GM19239 (cell line): Measurements from ENCODE around the gene SKIL.
A peak's percentile ranks its signal among the peaks of the same experiment; 100 is the strongest.
"Not testable (repeated sequence)": the region's sequence is repeated elsewhere in the genome, so short reads cannot be mapped to it uniquely, and the experiment has no call there.

ENCODE experiments used
- DNase-seq: peaks from one replicate; pipeline ENCODE4 v3.0.0; 2011; ENCODE audit warnings: low spot score; ENCODE audit not compliant: insufficient read length
- FAIRE-seq: peaks from 2 replicates; lab custom pipeline; 2011; peaks lifted over from hg19 to GRCh38; lab: Jason Lieb, UNC

The SKIL gene, protein sequence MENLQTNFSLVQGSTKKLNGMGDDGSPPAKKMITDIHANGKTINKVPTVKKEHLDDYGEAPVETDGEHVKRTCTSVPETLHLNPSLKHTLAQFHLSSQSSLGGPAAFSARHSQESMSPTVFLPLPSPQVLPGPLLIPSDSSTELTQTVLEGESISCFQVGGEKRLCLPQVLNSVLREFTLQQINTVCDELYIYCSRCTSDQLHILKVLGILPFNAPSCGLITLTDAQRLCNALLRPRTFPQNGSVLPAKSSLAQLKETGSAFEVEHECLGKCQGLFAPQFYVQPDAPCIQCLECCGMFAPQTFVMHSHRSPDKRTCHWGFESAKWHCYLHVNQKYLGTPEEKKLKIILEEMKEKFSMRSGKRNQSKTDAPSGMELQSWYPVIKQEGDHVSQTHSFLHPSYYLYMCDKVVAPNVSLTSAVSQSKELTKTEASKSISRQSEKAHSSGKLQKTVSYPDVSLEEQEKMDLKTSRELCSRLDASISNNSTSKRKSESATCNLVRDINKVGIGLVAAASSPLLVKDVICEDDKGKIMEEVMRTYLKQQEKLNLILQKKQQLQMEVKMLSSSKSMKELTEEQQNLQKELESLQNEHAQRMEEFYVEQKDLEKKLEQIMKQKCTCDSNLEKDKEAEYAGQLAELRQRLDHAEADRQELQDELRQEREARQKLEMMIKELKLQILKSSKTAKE

DNA sequence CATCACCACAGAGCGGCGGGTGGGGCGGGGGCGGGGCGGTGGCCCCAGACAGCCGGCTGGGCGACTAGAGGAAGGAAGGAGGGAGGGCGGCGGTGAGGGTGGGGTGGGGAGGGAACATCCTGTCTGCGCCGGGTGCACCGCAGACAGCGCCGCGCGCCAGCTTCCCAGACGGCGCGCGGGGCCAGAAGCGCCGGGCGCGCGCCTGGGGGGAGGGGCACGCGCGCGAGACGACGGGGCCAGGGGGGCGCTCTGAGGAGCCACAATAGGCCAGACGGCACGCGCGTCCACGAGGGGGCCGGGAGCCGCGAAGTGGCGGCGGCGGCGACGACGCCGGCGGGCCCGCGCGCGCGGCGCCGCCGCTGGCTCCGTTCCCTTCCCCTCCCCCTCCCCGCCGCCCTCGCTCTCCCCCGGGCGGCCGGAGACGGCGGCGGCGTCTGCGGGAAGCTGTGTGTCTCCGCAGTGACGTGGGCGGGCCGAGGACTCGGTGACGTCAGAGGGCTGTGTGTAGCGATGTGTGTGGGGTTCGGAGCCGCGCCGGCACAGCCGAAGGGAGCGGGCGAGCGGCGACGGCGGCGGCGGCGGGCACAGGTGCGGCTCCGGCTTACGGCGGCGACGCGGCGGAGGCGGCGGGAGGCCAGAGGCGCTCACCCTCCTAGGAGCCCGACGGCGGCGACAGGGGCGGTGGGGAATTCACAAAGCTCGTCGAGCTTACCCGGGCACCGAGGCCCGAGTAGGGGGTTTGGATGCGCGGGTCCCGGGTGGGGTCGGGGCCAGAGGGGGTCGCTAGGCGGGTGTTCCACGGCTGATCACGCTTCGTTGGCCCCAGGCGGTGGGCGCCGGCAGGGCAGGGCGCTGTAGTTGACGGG, at the start of gene SKIL:
Gene SKIL (plus strand): TSS at position 540 of the 866 bp plus-strand sequence. CDS start 2,617 bp downstream, outside the sequence.
- no peak for FAIRE-seq

DNA sequence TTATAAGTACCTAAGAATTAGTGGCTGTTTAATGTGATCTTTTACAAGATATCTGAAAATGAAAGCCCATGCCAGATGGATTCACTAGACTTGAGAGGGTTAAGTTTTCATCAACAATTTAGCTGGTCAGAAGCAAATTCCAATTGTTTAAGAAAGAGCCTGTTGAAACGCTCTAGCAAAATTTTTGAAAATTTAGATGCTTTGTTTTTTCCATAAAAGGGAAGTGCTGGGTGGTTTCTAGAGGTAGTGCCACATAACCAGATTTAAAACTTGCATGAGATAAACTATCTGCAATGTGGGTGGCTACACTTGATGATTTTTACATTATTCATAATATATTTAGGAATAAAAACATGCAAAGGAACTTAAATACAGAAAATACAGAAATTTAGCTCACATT, 48.5 kb upstream of the SKIL start:
- FAIRE-seq = no peak
- DNase-seq = no peak

More for the DNA sequence above, at the start of gene SKIL:
- DNase-seq = peak; percentile 67

DNA sequence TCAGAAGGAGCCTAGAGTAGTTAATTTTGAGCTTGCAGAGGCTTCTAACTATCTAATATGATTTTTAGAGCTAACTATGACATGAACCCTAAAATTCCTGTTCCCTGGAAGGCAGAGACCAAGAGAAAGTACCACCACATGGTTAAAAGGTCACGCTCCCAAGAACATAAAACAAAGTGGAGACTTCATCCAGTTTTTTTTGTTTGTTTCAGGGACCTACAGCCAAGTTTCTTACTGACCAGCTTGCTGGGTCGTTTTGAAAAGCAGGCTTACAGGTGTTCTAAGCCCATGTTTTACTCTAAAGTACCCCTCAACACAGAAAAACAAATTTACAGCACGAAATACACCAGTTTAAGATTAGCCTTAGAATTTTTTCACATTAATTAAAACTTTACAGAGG, 39.6 kb upstream of the SKIL start:
- FAIRE-seq = no peak

DNA sequence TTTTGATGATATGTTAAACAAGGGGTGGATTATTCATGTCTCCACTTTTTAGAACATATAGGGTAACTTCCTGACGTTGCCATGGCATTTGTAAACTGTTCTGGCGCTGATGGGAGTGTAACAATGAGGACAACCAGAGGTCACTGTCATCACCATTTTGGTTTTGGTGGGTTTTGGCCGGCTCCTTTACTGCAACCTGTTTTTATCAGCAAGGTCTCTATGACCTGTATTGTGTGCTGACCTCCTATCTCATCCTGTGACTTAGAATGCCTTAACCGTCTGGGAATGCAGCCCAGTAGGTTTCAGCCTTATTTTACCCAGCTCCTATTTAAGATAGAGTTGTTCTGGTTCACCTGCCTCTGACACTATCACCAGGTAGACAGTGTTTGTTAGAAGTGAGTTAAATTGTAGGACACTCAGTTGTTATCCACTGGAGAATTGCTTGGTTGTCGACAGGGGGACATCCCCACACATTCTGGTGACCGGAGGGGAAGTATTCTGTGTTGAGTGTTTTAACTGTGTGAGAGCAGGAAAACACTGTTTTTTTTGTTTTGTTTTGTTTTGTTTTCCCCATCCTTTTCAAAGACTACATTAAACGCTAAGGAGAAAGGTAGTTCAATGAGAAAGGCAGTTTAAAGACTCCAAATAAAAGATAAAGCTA, 36.9 kb upstream of the SKIL start:
- DNase-seq = no peak
- FAIRE-seq = no peak

More for the DNA sequence above, 39.6 kb upstream of the SKIL start:
- no peak for DNase-seq

DNA sequence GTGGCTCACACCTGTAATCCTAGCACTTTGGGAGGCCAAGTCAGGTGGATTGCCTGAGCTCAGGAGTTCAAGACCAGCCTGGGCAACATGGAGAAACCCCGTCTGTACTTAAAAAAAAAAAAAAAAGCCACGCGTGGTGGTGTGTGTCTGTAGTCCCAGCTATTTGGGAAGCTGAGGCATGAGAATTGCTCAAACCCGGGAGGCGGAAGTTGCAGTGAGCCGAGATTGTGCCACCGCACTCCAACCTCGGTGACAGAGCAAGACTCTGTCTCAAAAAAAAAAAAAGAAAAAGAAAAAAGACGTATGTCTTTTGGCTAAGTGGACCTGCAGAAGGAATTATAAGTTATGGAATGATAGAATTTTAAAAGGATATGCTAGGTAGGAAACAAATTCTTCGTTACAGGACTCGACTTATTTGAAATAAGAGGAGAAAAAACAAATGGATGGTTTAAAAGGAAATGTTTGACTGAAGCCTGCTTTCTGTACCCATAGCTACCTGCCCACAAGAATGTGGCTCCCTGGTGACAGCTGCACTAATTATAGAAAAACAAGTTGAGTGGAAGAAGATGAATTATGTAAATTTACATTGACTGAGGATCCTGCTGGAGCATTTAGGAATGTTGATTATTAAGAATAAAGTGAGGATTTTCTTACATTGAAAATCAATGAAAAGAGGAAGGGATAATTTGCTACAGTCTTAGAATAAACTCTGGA, 36.0 kb upstream of the SKIL start:
- DNase-seq = no peak

DNA sequence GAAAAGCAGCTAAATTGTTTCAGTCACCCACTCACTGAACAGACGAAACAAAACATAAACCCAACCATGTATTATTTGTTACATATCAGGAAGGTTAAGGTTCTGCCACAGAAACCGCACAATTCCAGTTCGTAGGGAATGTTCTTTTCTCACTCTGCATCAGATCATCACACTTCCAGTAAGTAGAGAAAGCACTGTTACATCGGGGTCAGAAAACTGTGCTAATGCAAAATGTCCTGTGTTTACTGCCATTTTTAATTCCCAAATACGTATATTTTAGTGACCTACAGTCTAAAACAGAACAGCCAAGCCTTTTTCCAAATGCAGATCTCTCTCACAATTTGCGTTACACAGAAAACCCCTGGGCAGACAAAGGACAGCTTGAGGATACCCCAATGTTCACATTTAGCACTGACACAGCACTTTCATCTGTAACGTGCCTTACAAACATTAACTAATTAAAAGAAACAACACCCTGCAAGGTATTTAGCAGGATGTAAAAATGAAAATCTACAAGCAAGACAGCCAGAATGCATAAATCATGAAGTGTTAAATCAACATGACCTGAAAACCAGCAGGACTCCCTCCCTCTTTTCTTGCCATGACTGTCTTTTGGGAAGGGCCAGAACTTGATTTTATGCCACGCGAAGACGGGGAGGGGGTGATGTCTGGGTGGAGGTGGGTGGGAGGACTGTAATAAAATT, 34.8 kb upstream of the SKIL start:
- FAIRE-seq (no peak), DNase-seq (no peak)

More for the DNA sequence above, 36.0 kb upstream of the SKIL start:
- FAIRE-seq = no peak

DNA sequence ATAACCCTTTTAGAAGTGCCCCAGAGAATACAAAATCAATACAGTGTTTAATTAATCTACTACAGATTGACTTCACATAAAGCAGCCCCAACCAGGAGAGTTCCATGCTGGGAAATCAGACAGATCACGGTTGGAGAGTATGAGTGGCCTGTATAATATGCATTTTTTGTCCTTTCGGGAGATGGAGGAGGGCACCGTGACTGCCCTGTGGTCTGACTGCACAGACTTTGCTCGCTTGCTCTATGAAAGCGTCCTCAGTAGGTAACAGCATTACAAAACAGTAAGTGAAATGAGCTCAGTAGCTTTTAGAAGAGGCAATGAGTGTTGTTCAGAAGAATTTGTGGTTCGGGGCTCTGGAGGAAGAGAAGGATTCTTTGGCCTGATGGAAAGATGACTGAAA, 34.2 kb upstream of the SKIL start:
- no peak for FAIRE-seq
- DNase-seq = no peak

DNA sequence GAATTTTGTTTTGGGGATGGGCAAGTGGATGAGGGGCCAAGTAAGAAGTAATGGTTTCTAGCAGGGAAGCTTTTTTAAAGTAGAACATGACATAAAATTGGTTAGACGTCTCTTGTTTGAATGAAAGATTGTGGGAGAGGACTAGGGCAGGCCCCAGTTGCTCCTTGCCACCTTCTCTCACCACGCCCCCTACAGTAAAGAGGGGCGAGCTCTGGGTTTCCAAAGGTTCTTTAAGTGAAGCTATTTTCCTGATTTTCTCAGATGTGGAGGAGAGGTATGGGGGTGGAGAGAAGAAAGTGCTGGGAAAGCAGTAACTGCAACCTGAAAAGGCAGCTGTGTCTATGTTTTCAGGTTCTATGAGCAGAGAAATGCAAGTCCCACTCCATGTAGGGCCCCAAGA, 32.6 kb upstream of the SKIL start:
- FAIRE-seq = no peak
- DNase-seq = no peak

DNA sequence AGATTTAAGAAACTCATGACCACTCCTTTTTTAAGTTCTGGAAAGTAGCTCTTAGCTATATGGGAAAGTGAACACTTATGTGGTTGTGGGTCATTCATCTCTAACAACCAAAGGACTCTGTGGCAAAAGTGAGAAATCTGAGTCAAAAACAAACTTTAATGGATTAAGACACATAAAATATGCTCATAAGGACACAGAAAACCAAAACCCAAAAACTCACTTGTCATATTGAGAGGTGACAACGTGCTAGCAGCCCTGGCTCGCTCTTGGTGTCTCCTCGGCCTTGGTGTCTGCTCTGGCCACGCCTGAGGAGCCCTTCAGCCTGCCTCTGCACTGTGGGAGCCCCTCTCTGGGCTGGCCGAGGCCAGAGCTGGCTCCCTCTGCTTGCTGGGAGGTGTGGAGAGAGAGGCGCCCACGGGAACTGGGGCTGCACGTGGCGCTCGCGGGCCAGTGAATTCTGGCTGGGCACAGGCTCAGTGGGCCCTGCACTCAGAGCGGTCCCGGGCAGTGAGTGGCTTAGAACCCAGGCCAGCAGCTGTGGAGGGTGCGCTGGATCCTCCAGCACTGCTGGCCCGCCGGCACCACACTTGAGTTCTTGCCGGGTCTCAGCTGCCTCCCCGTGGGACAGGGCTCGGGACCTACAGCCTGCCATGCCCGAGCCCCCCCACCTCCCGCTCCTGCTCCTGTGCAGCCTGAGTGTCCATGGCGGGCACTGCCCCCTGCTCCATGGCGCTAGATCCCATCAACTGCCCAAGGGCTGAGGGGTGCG, 30.3 kb upstream of the SKIL start:
- FAIRE-seq = no peak
- DNase-seq = no peak

DNA sequence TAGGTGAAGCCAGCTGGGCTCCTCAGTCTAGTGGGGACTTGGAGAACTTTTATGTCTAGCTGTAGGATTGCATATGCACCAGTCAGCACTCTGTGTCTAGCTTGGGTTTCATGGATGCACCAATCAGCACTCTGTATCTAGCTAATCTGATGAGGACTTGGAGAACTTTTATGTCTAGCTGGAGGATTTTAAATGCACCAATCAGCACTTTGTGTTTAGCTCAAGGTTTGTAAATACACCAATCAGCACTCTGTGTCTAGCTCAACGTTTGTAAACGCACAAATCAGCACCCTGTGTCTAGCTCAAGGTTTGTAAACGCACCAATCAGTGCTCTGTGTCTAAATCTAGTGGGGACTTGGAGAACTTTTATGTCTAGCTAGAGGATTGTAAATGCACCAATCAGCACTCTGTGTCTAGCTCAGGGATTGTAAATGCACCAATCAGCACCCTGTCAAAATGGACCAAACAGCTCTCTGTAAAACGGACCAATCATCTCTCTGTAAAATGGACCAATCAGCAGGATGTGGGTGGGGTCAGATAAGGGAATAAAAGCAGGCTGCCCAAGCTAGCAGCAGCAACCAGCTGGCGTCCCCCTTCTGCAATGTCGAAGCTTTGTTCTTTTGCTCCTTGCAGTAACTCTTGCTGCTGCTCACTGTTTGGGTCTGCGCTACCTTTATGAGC, 29.5 kb upstream of the SKIL start:
- DNase-seq, FAIRE-seq: not testable (repeated sequence)

DNA sequence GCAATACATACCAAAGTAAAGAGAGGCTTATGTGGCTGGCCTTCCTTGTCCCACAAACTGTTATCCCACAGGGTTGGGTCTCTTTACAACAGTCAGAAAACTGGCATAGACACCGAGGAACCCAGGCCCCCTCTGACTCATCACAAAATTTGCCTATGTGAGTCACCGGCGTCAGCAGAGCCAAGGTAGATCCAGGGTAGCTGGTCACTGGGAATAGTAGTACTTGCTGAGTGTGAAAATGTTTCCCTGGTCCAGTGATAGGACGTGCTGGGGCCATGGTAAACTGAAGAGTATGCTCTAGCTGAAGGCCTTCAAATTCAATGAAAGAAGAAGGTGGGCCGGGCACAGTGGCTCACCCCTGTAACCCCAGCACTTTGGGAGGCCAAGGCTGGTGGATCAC, 27.1 kb upstream of the SKIL start:
- DNase-seq (no peak), FAIRE-seq (no peak)

DNA sequence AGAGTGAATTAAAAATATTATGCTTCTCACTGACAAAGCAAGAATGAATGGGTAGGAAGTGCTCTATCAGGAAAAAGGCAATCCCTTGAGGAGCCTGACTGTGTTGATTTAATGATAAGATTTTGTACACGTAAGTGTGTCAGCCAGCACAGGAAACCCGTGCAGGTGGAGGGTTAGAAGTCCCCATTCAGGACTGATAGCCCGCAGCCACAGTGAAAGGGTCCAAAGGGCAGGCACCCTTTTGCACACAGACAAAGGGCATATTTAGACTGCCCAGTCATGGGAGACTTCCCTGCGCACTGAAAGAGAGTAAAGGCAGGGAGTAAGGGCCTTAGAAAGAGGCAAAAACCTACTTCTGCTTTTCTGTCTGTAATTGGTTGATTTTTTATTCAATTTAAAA, 26.4 kb upstream of the SKIL start:
- no peak for FAIRE-seq
- no peak for DNase-seq

DNA sequence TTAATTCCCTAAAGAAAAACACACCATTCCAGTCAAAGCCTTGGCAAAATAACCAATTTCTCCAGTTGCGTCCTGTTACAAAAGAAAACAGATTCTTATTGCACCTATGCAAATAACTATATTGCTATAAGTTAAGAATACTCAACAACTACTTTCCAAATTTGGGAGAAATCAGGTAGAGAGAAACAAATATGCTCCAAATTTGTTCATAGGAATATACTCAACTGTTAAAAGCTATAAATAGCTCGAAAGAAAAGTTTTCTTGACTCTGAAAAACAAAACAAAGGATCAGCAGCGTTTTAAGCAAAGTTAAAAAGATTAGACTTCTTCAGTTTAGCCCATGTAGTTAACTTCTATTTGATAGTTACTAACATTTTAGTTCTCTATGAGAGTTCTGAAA, 20.1 kb upstream of the SKIL start:
- FAIRE-seq (no peak), DNase-seq (no peak)

DNA sequence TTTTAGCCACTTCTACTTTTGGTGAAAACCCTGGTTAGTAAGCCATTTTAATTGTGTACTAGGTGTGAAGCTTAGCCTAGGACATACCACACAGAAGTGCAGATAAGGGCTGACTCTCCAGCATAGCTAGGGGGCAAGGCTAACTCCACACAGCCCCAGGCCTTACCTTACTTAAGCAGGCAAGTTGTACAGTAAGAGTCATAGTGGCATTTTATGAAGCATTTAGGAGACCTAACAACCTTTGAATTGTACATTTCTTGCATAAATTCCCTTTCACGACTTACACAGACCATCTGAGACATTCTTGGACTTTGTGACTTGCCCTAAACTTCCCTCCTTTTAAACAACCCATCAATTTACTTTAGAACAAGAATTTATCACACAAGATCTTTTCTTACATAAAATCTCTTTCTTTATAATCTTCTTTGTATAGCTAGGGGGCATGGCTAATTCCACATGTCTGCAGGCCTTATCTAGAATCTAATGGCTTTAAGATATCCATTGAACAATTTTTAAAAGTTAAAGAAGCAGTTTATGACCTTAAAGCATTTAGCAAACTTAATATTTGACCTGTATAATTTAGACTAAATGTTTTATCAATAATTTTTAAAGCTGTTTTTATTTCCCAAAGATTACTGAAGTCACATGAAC, 18.7 kb upstream of the SKIL start:
- FAIRE-seq (no peak), DNase-seq (no peak)

DNA sequence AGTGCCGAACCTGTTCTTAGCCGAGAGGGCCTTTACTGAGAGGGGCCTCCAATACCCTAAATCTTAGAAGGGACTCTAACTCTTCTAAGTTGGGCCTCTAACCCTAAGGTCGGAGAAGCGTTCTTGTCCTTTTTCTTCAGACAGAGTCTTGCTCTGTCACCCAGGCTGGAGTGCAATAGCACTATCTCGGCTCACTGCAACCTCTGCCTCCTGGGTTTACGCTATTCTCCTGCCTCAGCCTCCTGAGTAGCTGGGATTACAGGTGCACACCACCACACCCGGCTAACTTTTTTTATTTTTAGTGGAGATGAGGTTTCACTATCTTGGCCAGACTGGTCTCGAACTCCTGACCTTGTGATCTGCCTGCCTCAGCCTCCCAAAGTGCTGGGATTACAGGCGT, 15.2 kb upstream of the SKIL start:
- FAIRE-seq, DNase-seq: not testable (repeated sequence)

DNA sequence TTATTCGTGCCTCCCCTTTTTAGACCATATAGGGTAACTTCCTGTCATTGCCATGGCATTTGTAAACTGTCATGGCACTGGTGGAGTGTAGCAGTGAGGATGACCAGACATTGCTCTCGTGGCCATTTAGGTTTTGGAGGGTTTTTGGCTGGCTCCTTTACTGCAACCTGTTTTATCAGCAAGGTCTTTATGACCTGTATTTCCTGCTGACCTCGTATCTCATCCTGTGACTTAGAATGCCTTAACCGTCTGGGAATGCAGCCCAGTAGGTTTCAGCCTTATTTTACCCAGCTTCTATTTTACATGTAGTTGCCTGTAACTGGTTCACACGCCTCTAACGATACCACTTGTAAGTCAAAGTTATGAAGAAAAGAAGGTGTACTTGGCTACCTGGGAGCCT, 13.7 kb upstream of the SKIL start:
- not testable (repeated sequence) for FAIRE-seq, DNase-seq

DNA sequence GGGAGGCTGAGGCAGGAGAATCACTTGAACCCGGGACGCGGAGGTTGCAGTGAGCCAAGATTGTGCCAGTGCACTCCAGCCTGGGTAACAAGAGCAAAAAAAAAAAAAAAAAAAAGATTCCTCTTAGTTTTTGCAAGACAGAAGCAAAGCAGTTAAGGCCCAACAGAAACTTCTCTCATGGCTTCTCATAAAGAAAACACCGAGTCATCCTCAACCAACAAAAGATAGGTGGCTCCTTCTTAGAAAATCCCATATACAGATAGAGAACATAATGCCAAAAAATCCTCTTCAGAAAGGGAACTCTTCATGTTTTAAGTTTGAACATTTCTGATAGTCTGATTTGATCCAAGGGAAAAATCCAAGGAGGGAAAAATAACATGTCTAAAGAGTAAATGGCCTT, 12.5 kb upstream of the SKIL start:
- no peak for FAIRE-seq
- no peak for DNase-seq
